DMS114 treated with DMSO at 0.1 percent for 48 hours (cell line): ENCODE results near the gene CDK16.
A peak's percentile ranks its signal among the peaks of the same experiment; 100 is the strongest.

Source experiments
- DNase-seq: peaks from one replicate; lab custom pipeline; 2025; ENCODE audit not compliant: unreplicated experiment; lab: John Stamatoyannopoulos, UW

Gene CDK16

DNA sequence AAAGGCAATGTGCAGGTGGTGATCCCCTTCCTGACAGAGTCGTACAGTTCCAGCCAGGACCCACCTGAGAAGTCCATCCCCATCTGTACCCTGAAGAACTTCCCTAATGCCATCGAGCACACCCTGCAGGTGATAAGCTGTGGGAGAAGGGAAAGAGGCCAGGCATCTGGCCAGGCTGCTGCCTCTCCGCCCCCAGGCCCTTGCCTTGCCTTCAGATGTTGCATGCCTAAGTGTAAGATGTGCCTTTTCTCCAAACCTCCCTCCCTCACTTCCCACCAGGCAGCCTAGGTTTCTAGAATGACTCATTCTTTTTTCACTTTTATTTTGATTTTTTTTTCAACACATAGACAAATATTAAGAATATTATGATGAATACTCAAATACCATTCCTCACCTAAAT, 12.2 kb upstream of the CDK16 start:
- DNase-seq = no peak

DNA sequence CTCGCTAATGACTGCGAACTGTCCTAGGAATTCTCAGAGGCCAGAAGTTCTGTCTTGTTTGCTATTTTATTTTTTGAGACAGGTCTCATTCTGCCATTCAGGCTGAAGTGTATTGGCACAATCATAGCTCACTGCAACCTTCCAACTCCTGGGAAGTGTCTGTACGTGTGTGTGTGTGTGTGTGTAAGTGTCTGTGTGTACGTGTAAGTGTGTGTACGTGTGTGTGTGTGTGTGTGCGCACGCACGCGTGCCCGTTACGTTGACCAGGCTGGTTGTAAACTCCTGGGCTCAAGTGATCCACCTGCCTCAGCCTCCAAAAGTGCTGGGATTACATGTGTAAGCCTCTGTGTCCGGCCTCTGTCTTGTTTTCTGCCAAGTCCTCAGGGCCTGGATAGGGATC, 10.4 kb upstream of the CDK16 start:
- DNase-seq = no peak

DNA sequence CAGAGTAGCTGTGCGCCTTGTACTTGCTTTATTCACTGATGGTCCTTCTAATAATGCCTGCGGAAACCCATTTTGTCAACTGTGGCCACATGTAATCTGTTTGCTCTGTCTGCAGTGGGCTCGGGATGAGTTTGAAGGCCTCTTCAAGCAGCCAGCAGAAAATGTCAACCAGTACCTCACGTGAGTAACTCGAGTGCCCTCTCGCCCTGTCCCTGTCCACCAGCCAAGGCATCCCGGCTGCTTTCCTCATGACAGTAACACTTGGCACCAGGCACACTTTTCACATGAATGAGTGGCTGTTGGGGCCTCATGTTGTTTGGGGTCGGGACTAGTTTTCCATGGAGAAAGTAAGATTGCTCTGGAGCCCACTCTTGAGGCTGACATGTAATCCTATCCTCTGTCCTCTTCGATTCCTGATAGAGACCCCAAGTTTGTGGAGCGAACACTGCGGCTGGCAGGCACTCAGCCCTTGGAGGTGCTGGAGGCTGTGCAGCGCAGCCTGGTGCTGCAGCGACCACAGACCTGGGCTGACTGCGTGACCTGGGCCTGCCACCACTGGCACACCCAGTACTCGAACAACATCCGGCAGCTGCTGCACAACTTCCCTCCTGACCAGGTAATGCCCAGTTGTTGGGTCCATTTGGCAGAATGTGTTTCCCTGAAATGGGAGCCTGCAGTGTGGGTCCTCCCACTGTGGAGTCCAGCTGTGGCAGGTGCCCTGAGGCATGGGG, 8.8 kb upstream of the CDK16 start:
- no peak for DNase-seq

DNA sequence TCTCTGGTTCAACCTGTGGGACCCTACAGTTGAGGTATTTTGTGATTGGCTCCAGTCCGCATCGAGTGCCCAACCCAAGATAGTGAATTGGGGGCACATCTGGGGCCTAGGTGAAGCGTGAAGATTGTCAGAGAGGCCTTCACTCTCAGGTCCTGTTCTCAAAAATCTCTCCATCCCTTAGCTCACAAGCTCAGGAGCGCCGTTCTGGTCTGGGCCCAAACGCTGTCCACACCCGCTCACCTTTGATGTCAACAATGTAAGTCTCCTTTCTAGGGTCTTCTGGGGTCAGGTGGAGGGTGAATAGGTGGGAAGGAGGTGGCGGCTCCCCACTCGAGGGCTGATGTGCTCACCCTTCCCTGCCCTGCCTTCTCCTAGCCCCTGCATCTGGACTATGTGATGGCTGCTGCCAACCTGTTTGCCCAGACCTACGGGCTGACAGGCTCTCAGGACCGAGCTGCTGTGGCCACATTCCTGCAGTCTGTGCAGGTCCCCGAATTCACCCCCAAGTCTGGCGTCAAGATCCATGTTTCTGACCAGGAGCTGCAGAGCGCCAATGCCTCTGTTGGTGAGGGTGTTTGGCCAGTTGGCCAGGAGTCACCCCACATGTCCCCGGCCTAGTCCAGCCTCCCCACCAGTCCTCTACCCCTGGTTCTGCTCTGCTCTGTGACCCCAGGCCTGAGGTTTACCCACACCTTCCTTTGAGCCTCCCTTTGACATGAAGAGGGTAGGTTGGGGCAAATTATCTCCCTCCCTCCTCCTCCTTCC, 7.6 kb upstream of the CDK16 start:
- no peak for DNase-seq

DNA sequence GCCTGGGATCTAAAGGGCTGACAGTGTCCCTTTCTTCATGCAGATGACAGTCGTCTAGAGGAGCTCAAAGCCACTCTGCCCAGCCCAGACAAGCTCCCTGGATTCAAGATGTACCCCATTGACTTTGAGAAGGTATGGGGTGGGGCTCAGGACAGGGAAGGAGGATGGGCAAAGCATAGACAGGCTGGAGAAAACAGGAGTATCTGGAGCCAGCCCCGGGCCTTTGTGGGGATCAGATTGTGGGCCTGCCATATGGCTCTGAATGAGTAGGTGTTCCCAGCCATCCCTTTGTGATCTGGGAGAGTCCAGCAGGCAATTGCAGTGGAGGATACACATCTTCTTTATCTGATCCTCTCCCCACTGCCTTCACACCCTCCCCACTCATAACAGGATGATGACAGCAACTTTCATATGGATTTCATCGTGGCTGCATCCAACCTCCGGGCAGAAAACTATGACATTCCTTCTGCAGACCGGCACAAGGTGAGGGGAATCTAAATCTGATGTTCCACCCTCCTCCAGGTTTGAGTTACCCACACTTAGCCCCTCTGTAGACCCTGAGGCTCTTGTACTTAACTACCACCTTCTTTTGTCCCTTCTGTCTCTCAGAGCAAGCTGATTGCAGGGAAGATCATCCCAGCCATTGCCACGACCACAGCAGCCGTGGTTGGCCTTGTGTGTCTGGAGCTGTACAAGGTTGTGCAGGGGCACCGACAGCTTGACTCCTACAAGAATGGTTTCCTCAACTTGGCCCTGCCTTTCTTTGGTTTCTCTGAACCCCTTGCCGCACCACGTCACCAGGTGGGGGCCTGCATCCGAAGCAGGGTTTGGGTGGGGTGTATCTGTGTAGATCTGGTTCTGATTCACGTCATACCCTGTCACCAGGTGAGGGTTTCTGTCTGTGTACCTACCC, 5.8 kb upstream of the CDK16 start:
- DNase-seq = no peak

DNA sequence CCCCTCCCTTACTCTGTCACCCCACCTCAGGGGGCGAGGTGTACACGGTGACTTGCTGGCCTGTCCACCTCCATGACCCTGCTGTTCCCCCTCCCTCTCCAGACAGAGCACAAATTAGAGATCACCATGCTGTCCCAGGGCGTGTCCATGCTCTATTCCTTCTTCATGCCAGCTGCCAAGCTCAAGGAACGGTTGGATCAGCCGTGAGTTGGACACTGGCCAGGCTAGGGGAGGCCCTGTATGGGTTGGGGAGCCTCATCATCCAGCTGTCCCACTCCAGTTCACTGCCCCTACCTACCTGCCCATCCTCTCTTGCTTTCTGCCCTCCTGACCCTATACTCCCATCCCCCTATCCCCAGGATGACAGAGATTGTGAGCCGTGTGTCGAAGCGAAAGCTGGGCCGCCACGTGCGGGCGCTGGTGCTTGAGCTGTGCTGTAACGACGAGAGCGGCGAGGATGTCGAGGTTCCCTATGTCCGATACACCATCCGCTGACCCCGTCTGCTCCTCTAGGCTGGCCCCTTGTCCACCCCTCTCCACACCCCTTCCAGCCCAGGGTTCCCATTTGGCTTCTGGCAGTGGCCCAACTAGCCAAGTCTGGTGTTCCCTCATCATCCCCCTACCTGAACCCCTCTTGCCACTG, 3.9 kb upstream of the CDK16 start:
- DNase-seq = no peak

DNA sequence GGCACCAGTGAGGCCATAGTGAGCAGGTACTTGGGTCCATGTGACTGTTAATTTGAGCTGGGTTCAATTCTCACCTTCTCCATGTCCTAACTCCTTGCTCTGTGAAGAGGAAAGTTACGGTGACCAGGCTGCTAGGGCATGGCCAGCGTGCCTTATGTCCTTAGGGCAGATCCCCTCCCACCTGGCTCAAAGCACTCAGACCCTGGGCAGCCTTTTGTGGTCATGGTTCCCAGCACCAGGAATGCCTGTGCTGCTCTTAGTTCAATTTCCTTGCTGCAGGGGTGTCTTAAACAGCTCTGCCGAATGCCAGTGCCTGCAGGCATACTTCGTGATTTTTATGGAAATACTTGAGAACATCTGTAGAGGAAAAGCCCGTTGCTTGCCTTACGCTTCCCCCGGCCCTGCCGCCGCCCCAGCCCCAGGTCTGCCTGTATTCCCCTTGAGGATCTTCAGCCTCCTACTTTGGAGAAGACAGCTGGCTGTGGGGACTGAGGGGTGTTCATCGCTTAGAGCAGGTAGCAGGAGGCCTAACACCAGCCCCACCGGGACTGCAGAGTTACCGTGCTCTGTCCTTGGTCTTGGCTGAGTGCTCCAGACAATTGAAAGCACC, 3.1 kb upstream of the CDK16 start:
- no peak for DNase-seq

DNA sequence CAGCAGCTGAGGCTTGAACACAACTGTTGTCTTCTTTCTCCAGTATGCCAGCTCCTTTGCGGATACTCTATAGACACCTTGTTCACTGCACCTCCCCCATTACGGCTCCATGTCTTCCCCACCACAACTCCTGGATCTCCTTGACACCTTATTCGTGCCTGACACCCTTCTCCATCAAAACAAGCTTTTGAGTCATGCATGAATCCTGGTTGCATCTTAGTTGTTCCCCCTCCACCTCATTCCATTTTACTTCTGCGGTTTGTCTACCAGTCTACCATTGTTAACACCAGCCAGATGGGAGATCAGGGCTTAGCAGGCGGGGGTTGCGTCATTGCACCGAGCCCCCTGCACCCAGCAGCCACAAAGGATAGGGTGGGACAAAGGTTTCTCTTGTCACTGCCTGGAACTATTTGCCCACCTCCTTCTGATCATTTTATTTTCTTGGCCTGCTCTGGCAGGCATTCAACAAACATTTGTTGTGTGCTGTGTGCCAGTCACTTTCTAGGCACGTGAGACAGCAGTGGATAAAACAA, 2.0 kb upstream of the CDK16 start:
- DNase-seq = no peak

DNA sequence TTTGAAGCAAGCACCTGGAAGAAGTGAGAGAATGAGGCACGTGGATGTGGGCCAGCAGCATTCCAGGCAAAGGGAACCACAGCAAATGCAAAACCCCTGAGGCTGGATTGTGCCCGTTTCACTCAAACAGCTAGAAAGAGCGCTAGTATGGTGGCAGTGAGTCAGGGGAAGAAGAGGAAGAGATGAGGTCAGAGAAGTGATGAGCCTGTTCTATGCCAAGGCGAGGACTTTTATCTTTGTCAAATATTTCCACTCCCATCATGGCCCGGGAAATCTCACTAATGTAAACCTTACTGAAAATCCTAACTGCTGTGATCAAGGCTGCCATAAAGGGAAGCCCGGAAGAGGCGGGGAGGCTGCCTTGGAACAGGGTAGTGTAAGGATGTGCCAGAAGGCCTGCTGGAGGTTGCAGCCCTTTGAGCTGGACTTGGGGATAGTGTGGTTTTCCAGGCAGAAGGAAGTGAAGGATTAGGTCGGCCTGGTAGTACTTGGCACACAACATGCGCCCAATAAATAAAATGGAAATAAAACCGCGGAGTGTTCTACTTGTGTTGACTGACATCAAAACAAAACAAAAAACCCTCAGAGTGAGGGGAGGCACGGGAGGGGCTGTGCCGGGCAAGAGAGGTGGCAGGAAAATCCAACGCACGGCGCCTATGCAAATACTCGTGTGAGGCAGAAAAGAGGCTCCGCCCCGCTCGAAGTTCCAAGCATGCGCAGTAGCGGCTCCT, 1.2 kb upstream of the CDK16 start:
- DNase-seq = no peak

DNA sequence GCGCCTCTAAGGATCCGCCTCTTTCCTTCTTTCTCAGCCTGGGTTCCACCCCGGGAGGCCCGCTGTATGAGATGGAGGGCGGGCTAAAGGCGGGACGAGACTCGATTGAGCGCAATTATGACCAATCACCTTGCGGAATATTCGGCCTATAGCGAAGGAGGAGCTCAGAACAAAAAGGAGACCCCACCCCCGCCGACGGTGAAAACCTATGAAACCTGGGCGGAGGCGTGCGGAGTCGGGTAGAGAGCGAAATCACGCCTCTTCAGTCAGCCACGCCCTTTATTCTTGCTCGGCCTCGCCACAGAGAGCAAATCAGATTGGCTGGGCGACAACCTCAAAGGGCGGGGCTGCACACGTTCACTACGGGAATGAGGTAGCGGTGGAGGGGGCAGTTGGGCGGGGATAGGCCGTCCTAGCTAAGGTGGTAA, 615 bp upstream of the CDK16 start:
- DNase-seq = peak; percentile 98

DNA sequence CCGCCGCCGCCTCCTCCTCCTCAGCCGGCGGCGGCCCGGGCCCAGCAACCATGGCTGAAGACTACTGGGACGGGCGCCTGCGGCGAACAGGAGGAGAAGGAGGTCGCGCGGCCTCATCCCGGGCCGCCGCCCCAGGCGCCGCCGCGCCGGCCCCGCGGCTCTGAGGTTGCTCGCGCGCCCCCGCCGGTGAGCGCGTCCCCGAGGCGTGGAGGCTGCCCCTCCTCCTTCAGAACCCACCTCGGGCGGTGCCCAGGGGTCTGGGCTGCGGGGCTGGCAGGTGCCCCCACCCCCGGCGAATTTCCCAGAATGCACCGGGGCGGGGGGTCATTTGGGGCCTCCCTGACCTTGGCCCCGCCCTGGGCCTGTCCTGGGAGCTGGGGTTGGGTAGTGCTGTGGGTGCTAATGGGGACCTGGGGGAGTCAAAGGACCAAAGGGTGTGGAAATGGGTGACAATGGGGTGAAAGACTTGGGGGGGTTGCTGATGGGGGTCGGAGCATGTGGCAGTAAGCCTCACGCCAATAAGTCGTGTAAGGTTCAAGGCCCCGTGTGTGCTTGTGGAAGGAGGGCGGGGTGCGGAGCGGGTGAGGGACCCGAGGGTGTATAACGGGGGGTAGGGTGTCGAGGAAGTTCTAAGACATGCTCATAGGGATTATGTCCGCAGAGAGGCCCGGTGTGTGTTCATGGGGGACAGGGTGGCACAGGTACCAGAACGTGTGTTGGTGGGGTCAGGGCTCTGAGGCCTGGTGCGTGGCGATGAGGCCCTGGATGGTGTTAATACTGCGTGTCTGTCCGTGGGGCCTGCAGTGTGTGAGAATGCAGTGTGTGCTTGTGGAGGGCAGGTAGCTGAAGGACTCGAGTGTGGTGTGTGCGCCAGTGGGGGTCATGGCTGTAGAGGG, 687 bp downstream of the CDK16 start:
- no peak for DNase-seq

DNA sequence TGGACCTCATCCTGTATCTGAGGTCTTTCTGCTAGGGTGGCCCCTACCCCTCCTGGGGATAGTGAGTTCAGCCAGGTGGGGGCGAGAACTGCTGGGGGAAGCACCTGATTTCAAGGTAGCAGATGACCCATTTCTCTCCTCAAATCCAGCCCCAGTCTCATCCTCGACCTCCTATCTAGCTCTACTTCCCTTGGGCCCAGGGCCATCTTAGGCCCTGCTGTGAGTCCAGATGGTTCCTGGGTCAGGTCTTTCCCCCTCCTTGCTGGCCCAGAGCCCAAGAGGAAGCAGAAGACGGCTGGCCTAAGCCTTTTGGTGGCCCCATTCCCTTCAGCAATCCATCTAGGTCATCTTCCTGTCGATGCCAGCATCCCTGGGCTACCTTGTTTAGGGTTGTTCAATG, 3.3 kb downstream of the CDK16 start:
- no peak for DNase-seq

DNA sequence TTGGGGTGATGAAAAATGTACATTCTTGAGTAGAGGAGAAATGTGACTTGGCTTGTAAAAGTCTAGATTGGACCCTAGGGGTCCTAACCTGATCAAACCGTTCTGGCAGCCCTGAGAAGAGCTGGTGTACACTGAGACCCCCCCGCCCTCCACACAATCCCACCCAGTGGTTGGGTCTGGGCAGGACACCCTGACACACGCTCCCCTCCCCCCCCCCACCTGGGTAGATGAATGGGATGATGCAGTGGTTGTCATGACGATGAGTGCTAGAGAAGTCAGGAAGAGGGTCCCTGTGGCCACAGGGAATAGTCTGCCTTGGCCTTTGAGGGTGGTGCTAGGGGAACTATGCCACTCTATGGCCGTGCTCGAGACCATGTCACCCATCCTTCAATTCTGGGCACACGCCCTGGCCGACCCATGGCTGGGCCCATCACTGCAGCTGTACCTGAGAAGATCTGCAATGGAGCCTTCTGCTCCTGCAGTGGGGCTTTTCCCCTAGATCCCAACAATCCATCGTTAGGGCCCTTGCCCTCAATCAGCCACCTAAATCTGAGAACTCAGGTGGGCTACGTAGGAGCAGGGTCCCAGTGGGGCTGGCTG, 4.4 kb downstream of the CDK16 start:
- no peak for DNase-seq

DNA sequence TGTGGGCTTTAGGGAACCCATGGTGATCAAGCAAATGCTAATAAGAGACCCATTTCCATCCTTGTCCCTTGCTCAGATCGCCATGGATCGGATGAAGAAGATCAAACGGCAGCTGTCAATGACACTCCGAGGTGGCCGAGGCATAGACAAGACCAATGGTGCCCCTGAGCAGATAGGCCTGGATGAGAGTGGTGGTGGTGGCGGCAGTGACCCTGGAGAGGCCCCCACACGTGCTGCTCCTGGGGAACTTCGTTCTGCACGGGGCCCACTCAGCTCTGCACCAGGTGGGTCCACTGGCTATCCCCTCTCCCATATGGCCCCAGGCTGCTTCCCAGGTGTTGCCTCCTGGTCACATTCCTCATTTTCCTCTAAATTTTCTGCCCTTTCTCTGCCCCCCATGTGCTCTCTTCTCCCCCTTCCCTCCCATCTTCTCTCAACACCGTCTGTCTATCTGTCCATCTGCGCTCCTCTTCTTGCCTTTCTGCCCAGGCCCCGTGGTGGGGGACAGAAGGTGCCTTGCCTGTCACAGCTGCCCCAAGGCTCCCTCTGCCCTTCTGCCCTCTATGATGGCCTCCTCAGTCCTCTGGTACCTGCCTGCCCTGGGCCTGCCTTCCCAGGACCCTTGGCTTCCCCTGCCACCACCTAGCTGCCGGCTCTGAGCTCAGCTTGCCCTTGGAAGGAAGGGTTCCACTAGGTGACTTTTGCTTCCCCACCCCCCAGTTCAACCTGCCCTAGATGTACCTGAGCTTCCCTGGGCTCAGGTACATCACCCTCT, 5.2 kb downstream of the CDK16 start:
- no peak for DNase-seq

DNA sequence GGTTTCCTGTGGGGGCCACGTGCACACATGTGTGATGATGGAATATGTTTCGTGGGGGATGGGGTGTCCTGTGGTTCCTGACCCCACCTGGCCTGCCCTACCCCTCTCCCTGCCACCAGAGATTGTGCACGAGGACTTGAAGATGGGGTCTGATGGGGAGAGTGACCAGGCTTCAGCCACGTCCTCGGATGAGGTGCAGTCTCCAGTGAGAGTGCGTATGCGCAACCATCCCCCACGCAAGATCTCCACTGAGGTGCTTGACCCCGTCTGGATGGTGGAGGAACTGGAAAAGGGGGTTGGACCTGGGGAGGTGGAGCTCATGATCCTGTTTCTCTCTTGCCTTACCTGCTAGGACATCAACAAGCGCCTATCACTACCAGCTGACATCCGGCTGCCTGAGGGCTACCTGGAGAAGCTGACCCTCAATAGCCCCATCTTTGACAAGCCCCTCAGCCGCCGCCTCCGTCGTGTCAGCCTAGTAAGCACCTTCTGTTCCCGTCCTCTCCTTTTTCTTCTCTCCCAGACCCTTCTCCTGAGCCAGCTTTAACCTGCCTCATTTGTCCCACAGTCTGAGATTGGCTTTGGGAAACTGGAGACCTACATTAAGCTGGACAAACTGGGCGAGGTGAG, 5.9 kb downstream of the CDK16 start:
- DNase-seq = no peak

DNA sequence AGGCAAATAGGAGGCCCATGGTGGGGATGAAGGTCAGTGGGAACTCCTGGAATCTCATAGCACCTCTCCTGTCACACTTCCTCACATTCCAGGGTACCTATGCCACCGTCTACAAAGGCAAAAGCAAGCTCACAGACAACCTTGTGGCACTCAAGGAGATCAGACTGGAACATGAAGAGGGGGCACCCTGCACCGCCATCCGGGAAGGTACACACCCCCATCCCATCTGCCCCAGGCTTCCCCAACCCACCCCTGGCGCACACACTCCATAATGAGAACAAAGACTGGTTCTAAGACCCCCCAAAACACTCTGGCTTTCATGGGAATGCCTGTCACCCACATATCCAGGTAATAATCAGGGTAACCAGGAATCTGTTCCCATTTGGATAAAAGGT, 6.4 kb downstream of the CDK16 start:
- no peak for DNase-seq

DNA sequence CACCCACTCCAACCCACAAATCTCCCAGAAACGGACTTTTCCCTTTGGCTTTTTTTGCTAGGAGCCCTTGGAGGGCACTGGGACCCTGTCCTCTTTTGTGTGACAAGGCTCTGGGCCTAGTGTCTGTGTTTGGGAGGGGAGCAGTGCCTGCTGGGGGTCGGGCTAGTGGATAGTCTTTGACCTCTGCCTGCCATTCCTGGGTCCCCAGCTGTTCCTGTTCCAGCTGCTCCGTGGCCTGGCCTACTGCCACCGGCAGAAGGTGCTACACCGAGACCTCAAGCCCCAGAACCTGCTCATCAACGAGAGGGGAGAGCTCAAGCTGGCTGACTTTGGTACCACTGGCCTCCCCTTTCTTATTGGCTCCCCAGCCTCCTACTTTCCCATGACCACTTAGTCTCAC, 7.6 kb downstream of the CDK16 start:
- DNase-seq = no peak
